ENCODE measurements around the gene MTFP1. TPM values are rescaled to one million over a fixed set of nuclear protein-coding genes. Genes with fewer than 3 reads are reported as not detected.

The MTFP1 gene
- total and polyA plus RNA-seq, 2 donors (not counting 1 experiment from before 2014, with no cell fraction given) = 11.8 to 18.4 TPM

DNA sequence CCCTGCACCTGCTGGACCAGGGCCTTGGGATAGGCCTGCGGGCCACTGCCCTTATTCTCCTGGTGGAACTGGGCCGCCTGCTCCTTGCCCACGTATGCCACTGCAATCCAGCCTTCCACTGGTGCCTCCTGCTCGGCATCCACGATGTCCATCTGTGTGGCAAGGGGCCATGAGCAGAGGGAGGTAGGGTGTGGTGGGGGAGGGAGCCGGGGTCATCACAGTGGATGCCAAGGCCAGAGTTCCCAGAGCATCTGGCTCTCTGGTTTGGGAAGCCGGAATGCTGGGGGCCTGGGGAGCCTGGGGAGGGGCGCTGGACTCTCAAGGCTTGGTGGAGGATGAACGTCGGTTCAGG is 39.0 kb upstream of the MTFP1 start:
- 36% methylated on average over 10 of the region's 10 CpGs for WGBS (ENCODE audit: insufficient coverage)
- no peak overlapping the region for H3K27ac Mint-ChIP-seq
- no peaks in the 10 kb centered on the region for H3K36me3 ChIP-seq (replicated peaks in 1 of 2; ENCODE audit: control extremely low read depth in 1 of 2, control insufficient read depth in 1 of 2, extremely low read depth in 1 of 2, insufficient read depth in 2 of 2, low read length in 1 of 2)
- H3K4me1 ChIP-seq (ENCODE audit: control insufficient read depth in 2 of 2, insufficient read depth in 2 of 2, low read length in 2 of 2) = peaks cover 14 to 19% of the 10 kb centered on the region in 2 donors
- peak overlapping the region; percentile 83 for H3K4me3 Mint-ChIP-seq
- no peak for ATAC-seq (ENCODE audit: low read depth)
- H3K9me3 Mint-ChIP-seq (ENCODE audit: insufficient read depth) = no peaks in the 10 kb centered on the region
- intact Hi-C loops (cut with micrococcal nuclease) = no loop called here
- H3K4me1 Mint-ChIP-seq = peaks cover 16% of the 10 kb centered on the region
- H3K4me2 ChIP-seq (replicated peaks; ENCODE audit: low read depth, low read length, poor library complexity, severe bottlenecking) = peak overlapping the region; percentile 85
- ChIA-PET POLR2A (interaction anchor here (0.6 to 3.1 kb wide), 2 partner anchors 98 to 148 kb away, joined by 4 to 20 read pairs; partner anchors contain the start of gene CASTOR1), CTCF (interaction anchor here (0.8 to 19.9 kb wide), 10 partner anchors 10 to 204 kb away, joined by 3 to 510 read pairs (median 4); partner anchors contain the start of genes CASTOR1, CCDC157, SEC14L2 and SF3A1)
- no peaks in the 10 kb centered on the region for H3K79me2 ChIP-seq (ENCODE audit: control insufficient read depth, insufficient read depth, low read length)
- H3K4me3 ChIP-seq (ENCODE audit: control extremely low read depth in 1 of 5, extremely low read depth in 1 of 5, insufficient read depth in 1 of 5, low read depth in 2 of 5, low read length in 4 of 5) = peak overlapping the region in 4 of 5 experiments; percentile 25 to 61 (median 42)
- peak overlapping the region; percentile 84 for H2AFZ ChIP-seq (ENCODE audit: insufficient read depth, low read depth, low read length, poor library complexity, severe bottlenecking)
- TF ChIP-seq, protein P1, sequence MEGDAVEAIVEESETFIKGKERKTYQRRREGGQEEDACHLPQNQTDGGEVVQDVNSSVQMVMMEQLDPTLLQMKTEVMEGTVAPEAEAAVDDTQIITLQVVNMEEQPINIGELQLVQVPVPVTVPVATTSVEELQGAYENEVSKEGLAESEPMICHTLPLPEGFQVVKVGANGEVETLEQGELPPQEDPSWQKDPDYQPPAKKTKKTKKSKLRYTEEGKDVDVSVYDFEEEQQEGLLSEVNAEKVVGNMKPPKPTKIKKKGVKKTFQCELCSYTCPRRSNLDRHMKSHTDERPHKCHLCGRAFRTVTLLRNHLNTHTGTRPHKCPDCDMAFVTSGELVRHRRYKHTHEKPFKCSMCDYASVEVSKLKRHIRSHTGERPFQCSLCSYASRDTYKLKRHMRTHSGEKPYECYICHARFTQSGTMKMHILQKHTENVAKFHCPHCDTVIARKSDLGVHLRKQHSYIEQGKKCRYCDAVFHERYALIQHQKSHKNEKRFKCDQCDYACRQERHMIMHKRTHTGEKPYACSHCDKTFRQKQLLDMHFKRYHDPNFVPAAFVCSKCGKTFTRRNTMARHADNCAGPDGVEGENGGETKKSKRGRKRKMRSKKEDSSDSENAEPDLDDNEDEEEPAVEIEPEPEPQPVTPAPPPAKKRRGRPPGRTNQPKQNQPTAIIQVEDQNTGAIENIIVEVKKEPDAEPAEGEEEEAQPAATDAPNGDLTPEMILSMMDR (IDR thresholded peaks at IDR 0.05) = no peak
- TF ChIP-seq EZH2 (IDR thresholded peaks at IDR 0.05; ENCODE audit: borderline replicate concordance, insufficient read depth, low read depth, low read length, poor library complexity, severe bottlenecking) = no peak
- peak overlapping the region; percentile 48 for H3K9ac ChIP-seq (ENCODE audit: low read length)
- no peak overlapping the region for H3K27ac ChIP-seq (ENCODE audit: low read length in 2 of 2)
- no peaks in the 10 kb centered on the region for H3K9me3 ChIP-seq (ENCODE audit: control extremely low read depth in 1 of 3, control insufficient read depth in 2 of 3, insufficient read depth in 1 of 3, low read length in 2 of 3)
- no peaks in the 10 kb centered on the region for H4K20me1 ChIP-seq (ENCODE audit: control insufficient read depth, insufficient read depth, low read length, poor library complexity, severe bottlenecking)
- no peak for DNase-seq
- no peaks in the 10 kb centered on the region for H3K27me3 ChIP-seq (replicated peaks in 1 of 4; ENCODE audit: control extremely low read depth in 1 of 4, control insufficient read depth in 3 of 4, insufficient read depth in 4 of 4, low read length in 3 of 4)
- no peaks in the 10 kb centered on the region for H3K27me3 Mint-ChIP-seq

Measured in B cell (primary cell).